ENCODE data around the gene SUDS3.

SUDS3 gene

GRCh38 chr12:118357257-118358007, 18.9 kb upstream of the SUDS3 start:
- no peak for DNase-seq

- DNase-seq: no peak
Measured at GRCh38 chr12:118358008-118358359, 18.4 kb upstream of the SUDS3 start.

- no peak for DNase-seq
Measured at GRCh38 chr12:118358612-118359540, 17.5 kb upstream of the SUDS3 start.

- DNase-seq: no peak
Measured at GRCh38 chr12:118359541-118359915, 16.8 kb upstream of the SUDS3 start.

- DNase-seq: no peak
Measured at GRCh38 chr12:118361092-118361404, 15.3 kb upstream of the SUDS3 start.

- DNase-seq: no peak
Measured at GRCh38 chr12:118361889-118362288, 14.5 kb upstream of the SUDS3 start.

GRCh38 chr12:118368821-118369220, 7.5 kb upstream of the SUDS3 start:
- DNase-seq: no peak

- DNase-seq: no peak
Measured at GRCh38 chr12:118370601-118371000, 5.8 kb upstream of the SUDS3 start.

- no peak for DNase-seq
Measured at GRCh38 chr12:118371321-118372282, 4.8 kb upstream of the SUDS3 start.

- DNase-seq: peak; percentile 92
Measured at GRCh38 chr12:118372541-118373495, 3.5 kb upstream of the SUDS3 start, which contains the start of gene TAOK3. Gene TAOK3, minus strand, starts transcription at chr12:118372907. Its CDS starts 117,340 bp downstream, at chr12:118255567.

- no peak for DNase-seq
Measured at GRCh38 chr12:118373616-118374015, 2.7 kb upstream of the SUDS3 start.

GRCh38 chr12:118374126-118374725, 2.1 kb upstream of the SUDS3 start:
- no peak for DNase-seq

- DNase-seq: no peak
Measured at GRCh38 chr12:118374909-118375308, 1.4 kb upstream of the SUDS3 start.

GRCh38 chr12:118375348-118375747, 1.0 kb upstream of the SUDS3 start:
- no peak for DNase-seq

GRCh38 chr12:118377021-118377883, 897 bp downstream of the SUDS3 start:
- no peak for DNase-seq

GRCh38 chr12:118377884-118378470, 1.6 kb downstream of the SUDS3 start:
- no peak for DNase-seq

- DNase-seq: no peak
Measured at GRCh38 chr12:118391424-118391823, 15.1 kb downstream of the SUDS3 start.

- DNase-seq: no peak
Measured at GRCh38 chr12:118391836-118392235, 15.5 kb downstream of the SUDS3 start.

- DNase-seq: no peak
Measured at GRCh38 chr12:118397708-118398440, 21.5 kb downstream of the SUDS3 start.

All from NCI-H1436 treated with DMSO at 0.1 percent for 48 hours (cell line).